ENCODE data around the gene FASTKD3.

DNA sequence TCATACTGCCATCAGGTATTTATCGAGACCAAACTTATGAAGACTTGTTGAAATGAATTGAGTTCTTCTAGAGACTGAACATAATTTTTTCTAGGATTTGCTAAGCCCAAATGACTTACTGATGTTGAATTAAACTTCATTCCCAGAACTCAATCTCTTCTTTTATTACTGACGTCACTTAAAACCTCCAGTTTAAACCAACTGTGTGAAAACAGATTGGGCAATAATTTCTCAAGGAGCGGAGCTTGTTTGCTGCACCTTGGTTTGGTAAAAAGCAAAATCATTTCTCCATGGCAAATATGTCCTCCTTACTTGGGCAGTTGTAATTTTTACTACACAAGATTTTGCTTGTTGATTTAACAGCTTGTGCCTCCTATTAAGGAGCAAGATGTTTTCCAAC is 55.3 kb downstream of the FASTKD3 start:
- TF ChIP-seq, protein P1, sequence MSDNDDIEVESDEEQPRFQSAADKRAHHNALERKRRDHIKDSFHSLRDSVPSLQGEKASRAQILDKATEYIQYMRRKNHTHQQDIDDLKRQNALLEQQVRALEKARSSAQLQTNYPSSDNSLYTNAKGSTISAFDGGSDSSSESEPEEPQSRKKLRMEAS (IDR thresholded peaks at IDR 0.05; ENCODE audit: low read depth, low read length): no peak
- TF ChIP-seq, protein P2, sequence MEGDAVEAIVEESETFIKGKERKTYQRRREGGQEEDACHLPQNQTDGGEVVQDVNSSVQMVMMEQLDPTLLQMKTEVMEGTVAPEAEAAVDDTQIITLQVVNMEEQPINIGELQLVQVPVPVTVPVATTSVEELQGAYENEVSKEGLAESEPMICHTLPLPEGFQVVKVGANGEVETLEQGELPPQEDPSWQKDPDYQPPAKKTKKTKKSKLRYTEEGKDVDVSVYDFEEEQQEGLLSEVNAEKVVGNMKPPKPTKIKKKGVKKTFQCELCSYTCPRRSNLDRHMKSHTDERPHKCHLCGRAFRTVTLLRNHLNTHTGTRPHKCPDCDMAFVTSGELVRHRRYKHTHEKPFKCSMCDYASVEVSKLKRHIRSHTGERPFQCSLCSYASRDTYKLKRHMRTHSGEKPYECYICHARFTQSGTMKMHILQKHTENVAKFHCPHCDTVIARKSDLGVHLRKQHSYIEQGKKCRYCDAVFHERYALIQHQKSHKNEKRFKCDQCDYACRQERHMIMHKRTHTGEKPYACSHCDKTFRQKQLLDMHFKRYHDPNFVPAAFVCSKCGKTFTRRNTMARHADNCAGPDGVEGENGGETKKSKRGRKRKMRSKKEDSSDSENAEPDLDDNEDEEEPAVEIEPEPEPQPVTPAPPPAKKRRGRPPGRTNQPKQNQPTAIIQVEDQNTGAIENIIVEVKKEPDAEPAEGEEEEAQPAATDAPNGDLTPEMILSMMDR (IDR thresholded peaks at IDR 0.05; ENCODE audit: low read depth, low read length): no peak
- TF ChIP-seq POLR2A (IDR thresholded peaks at IDR 0.05; ENCODE audit: extremely low read depth, insufficient read length): no peak

Data from NB4 (cell line).